Gastroesophageal sphincter (tissue), 4 donors: ENCODE measurements around the gene GATA6. TPM values are rescaled to one million over a fixed set of nuclear protein-coding genes. Genes with fewer than 3 reads are reported as not detected.

Source experiments
- ATAC-seq: fragments of 150-250 bp; one replicate; pipeline ENCODE4 v1.9.1; 2016; ENCODE audit warnings: mild to moderate bottlenecking, moderate library complexity
- H3K27ac ChIP-seq, 4 donors: fragments of 200-600 bp; sonication (generic) in 3 of 4; 1 replicate in 3 of 4; 2 replicates in 1 of 4; pipeline ENCODE4 v1.5.1; 2016 to 2019
- H3K27me3 ChIP-seq: fragments of 200-600 bp; sonication (generic); one replicate; pipeline ENCODE4 v1.5.1; 2019
- H3K36me3 ChIP-seq, 2 donors: fragments of 200-600 bp; sonication (generic); one replicate each; pipeline ENCODE4 v1.5.1; 2019; ENCODE audit warnings: control low read depth in 1 of 2
- H3K4me1 ChIP-seq, 3 donors: fragments of 200-600 bp; sonication (generic); 1 replicate in 2 of 3; 2 replicates in 1 of 3; pipeline ENCODE4 v1.5.1; 2016 to 2019; ENCODE audit warnings: control low read depth in 2 of 3
- H3K4me3 ChIP-seq, 2 donors: fragments of 200-600 bp; sonication (generic); one replicate each; pipeline ENCODE4 v1.5.1; 2019; ENCODE audit warnings: mild to moderate bottlenecking in 1 of 2, moderate library complexity in 1 of 2
- H3K9me3 ChIP-seq, 3 donors: fragments of 200-600 bp; sonication (generic); one replicate each; pipeline ENCODE4 v1.5.1; 2017 to 2019; ENCODE audit warnings: control low read depth in 2 of 3
- EP300 ChIP-seq: sonication (generic); formaldehyde crosslinking; IDR thresholded peaks from one replicate; pipeline ENCODE4 v1.6.1; 2017; ENCODE audit warnings: antibody characterized with exemption, mild to moderate bottlenecking
- POLR2A ChIP-seq, 2 donors: fragments of 450-650 bp; IDR thresholded peaks; one replicate each; pipeline ENCODE4 v1.6.1; 2017; ENCODE audit warnings: antibody characterized with exemption in 2 of 2, mild to moderate bottlenecking in 2 of 2, moderate library complexity in 1 of 2
- POLR2AphosphoS5 ChIP-seq: sonication (generic); formaldehyde crosslinking; IDR thresholded peaks from one replicate; pipeline ENCODE4 v1.6.1; 2017; ENCODE audit warnings: antibody characterized with exemption
- WGBS, 2 donors: methylation state at CpG; one replicate each; pipeline ENCODE4 v1.1.5; 2018; ENCODE audit warnings: low coverage in 1 of 2; 5-methylcytosine and 5-hydroxymethylcytosine counted together
- total RNA-seq, 4 donors: library from RNA; depleted of rRNA; stranded (reverse); fragments of >200 nt; gene quantifications; one replicate each; pipeline ENCODE4 v1.1.0, GENCODE V29; 2016
- TF ChIP-seq, protein P1 (sequence below), 4 experiments: fragments of 200-600 bp in 2 of 4; fragments of 450-650 bp in 2 of 4; sonication (generic) in 1 of 4; IDR thresholded peaks; one replicate each; pipeline ENCODE4 v1.5.1; 2017 to 2019; ENCODE audit warnings: antibody characterized with exemption in 4 of 4, mild to moderate bottlenecking in 2 of 4, moderate library complexity in 2 of 4

The GATA6 gene
- total RNA-seq, 4 donors from 2014 or later, result 7.5 to 12.4 (median 9.5) TPM

DNA sequence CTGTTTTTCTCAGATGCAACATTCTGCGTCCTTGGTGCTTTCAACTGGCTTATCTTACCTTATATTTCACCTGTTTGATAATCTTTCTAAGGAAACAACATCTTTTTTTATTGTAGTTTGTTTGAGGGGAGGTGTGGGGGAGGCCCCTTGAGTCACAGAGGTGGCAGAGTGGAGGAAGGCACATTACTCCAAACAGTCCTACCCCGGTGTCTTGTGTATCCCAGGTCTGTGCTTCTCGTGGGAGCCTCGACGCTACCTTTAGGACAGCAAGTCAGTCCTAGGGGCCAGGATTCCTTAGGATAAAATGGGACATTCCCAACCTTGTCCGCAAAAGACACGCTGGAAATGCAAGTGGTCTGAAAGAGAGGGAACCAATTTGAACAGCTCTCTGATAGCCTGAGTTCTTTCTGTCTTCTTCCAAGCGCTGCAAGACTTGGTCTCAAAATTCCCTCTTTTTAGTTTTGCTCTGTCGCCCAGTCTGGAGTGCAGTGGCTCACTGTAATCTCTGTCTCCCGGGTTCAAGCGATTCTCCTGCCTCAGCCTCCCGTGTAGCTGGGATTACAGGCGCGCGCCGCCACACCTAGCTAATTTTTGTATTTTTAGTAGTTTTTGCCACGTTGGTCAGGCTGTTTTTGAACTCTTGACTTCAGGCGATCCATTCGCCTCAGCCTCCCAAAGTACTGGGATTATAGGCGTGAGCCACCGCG is 4.0 kb downstream of the GATA6 start:
- H3K27ac ChIP-seq, result peak overlapping the region in 1 of 4 donors; percentile 91
- peaks cover 0 to 7% of the 10 kb centered on the region in 2 donors for H3K36me3 ChIP-seq
- TF ChIP-seq POLR2AphosphoS5, result no peak
- H3K4me1 ChIP-seq, result peaks cover 0 to 59% (median 13%) of the 10 kb centered on the region in 3 donors
- H3K9me3 ChIP-seq, result no peaks in the 10 kb centered on the region
- peak overlapping the region in 1 of 2 donors; percentile 82 for H3K4me3 ChIP-seq
- no peak for ATAC-seq
- peaks cover 73% of the 10 kb centered on the region for H3K27me3 ChIP-seq
- WGBS, 2 donors, result 31 to 76% methylated on average over 6 to 17 of the region's 22 CpGs

DNA sequence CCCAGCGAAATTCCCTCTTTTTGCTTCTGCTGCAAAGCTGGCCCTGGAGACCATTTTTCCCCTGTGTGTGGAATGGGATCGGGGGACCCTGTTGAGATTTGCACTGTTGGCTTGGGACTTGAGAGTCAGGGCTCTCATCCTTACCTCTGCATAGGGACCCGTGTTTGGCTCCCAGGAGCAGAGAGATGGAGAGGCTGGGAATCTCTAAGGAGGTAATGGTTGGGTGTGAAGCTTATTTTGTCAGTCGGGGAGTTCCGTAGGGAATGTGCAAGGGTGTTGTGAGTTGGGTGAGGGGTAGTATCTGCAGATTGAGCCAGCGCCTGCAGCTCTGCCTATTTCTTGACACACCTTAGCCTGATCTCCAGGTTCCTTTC is 4.5 kb downstream of the GATA6 start:
- H3K9me3 ChIP-seq, result no peaks in the 10 kb centered on the region
- 50 to 100% methylated on average over 1 of the region's 6 CpGs for WGBS, 2 donors
- ATAC-seq, result no peak
- peak overlapping the region in 1 of 4 donors; percentile 38 for H3K27ac ChIP-seq
- TF ChIP-seq EP300, result no peak
- TF ChIP-seq, protein P1, sequence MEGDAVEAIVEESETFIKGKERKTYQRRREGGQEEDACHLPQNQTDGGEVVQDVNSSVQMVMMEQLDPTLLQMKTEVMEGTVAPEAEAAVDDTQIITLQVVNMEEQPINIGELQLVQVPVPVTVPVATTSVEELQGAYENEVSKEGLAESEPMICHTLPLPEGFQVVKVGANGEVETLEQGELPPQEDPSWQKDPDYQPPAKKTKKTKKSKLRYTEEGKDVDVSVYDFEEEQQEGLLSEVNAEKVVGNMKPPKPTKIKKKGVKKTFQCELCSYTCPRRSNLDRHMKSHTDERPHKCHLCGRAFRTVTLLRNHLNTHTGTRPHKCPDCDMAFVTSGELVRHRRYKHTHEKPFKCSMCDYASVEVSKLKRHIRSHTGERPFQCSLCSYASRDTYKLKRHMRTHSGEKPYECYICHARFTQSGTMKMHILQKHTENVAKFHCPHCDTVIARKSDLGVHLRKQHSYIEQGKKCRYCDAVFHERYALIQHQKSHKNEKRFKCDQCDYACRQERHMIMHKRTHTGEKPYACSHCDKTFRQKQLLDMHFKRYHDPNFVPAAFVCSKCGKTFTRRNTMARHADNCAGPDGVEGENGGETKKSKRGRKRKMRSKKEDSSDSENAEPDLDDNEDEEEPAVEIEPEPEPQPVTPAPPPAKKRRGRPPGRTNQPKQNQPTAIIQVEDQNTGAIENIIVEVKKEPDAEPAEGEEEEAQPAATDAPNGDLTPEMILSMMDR (IDR thresholded peaks at IDR 0.05), result no peak
- TF ChIP-seq POLR2AphosphoS5, result no peak
- TF ChIP-seq POLR2A (IDR thresholded peaks at IDR 0.05), result no peak
- H3K27me3 ChIP-seq, result peaks cover 68% of the 10 kb centered on the region
- H3K4me1 ChIP-seq, result peaks cover 0 to 54% (median 8%) of the 10 kb centered on the region in 3 donors
- H3K36me3 ChIP-seq, result peaks cover 0 to 7% of the 10 kb centered on the region in 2 donors
- H3K4me3 ChIP-seq, result peak overlapping the region in 1 of 2 donors; percentile 82

DNA sequence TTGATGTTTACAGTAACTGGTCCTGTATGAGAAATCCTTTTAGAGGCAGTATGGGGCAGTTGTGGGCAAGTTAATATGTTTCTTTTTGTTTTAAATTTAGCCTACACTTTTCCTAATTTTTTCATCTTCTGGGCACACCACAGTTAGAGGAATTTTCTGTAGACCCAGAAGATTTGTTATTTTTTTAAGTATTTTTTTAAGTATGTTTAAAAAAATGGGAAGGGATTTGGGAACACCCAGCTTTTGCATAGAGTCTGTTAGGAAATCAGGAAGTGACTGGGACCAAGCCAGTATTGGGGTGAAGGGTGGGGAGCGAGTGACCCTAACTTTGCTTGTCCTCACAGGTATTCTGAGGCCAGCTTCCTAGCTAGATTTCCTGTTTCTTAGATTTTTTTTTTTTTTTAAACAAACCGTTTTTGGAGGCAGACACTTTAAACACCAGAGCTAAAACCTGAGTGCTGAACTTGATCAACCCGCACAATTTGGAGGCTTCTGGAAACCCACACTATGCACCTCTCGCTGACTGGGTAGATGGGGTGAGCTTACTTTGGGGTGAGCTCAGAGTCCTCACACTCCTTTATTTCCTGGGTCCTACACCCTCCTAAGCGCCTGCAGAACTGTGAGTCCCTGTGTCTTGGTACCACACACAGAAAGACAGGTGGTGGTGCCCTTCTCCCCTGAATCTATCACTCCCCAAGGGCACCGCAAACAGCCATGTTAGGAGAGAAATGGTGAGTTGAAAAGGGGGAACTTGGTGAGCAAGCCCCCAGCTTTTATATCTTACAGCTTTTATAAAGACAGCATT is 5.2 kb downstream of the GATA6 start:
- Histone ChIP-seq H3K9me3 (no peaks in the 10 kb centered on the region), H3K4me1 (peaks cover 0 to 49% (median 4%) of the 10 kb centered on the region in 3 donors), H3K36me3 (peaks cover 0 to 7% of the 10 kb centered on the region in 2 donors), H3K27ac (peak overlapping the region in 1 of 4 donors; percentile 38), H3K4me3 (no peak overlapping the region), H3K27me3 (peaks cover 61% of the 10 kb centered on the region)
- WGBS, 2 donors, result 30 to 41% methylated on average over 3 to 6 of the region's 6 CpGs
- TF ChIP-seq POLR2A (IDR thresholded peaks at IDR 0.05), result no peak
- no peak for TF ChIP-seq POLR2AphosphoS5
- TF ChIP-seq, protein P1 (IDR thresholded peaks at IDR 0.05), result no peak
- no peak for TF ChIP-seq EP300
- ATAC-seq, result no peak

DNA sequence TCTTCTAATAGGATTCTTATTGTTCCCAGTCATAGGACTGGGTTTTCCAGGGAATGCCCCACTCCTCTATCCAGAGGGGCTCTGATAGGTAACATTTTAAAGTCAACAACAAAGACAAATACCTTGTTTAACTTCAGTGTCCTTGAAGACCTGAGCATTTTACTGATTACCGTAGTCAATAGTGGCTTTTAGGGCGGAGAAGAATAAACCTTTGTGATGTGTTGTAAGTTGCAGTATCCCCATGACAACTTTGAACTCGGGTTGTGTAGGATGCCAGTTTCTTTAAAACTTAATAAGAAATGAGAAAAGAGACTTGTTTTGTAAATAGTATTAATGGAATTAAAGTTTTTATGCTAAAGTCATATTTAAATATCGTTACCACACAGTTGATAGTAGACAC is 6.0 kb downstream of the GATA6 start:
- peak overlapping the region in 1 of 4 donors; percentile 21 for H3K27ac ChIP-seq
- peaks cover 0 to 7% of the 10 kb centered on the region in 2 donors for H3K36me3 ChIP-seq
- WGBS, 2 donors, result 81 to 84% methylated on average over 3 to 4 of the region's 4 CpGs
- TF ChIP-seq EP300 (no peak), POLR2A (IDR thresholded peaks at IDR 0.05) (no peak), POLR2AphosphoS5 (no peak)
- TF ChIP-seq, protein P1 (IDR thresholded peaks at IDR 0.05), result no peak
- H3K27me3 ChIP-seq, result peaks cover 56% of the 10 kb centered on the region
- peaks cover 0 to 49% (median 4%) of the 10 kb centered on the region in 3 donors for H3K4me1 ChIP-seq
- H3K4me3 ChIP-seq, result no peak overlapping the region
- no peaks in the 10 kb centered on the region for H3K9me3 ChIP-seq
- ATAC-seq, result no peak

DNA sequence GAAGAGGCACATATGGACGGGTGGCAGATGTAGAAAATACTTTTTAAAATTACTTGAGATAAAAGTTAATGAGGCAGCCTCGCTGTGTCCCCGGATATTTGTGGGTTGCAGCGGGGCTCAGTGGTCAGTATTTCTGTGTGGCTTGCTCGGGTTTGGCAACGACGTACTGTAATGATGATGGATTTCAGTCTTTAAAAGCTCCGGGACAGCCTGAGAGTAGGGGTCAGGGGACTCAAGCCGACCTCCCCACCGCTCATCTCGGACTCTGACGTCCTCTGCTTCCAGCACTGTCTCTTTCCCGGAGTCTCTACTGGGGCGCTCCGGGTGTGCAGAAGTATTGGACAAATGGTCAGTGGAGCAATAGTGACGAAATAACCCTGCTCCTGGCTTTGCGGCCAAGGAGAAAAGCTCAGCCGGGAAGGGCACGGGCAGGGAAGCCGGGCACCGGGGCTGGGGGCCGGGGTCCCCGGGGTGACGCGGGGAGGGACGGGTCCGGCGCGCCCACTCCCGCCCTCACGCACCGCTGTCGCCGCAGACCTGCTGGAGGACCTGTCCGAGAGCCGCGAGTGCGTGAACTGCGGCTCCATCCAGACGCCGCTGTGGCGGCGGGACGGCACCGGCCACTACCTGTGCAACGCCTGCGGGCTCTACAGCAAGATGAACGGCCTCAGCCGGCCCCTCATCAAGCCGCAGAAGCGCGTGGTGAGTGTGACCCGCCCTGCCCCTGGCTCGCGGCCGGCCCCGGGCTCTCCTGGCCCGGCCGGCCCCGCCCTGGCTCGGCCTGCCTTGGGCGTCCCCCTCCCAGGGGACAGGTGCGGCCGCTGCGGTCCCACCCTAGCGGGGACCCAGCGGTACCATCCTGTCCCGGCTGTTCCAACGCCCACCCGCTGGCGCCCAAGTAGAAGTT is 7.3 kb downstream of the GATA6 start:
- peak; percentile 53 for ATAC-seq
- H3K36me3 ChIP-seq, result peaks cover 0 to 13% of the 10 kb centered on the region in 2 donors
- H3K27ac ChIP-seq, result peak overlapping the region in 1 of 4 donors; percentile 30
- H3K4me1 ChIP-seq, result peaks cover 0 to 37% (median 0%) of the 10 kb centered on the region in 3 donors
- TF ChIP-seq, protein P1 (IDR thresholded peaks at IDR 0.05), result no peak
- TF ChIP-seq POLR2A (IDR thresholded peaks at IDR 0.05) (no peak), EP300 (no peak), POLR2AphosphoS5 (no peak)
- peak overlapping the region in 1 of 2 donors; percentile 22 for H3K4me3 ChIP-seq
- H3K9me3 ChIP-seq, result no peaks in the 10 kb centered on the region
- 54 to 76% methylated on average over 10 to 40 of the region's 71 CpGs for WGBS, 2 donors
- peaks cover 44% of the 10 kb centered on the region for H3K27me3 ChIP-seq
